ENCODE measurements around the gene CMPK2.

The CMPK2 gene

DNA sequence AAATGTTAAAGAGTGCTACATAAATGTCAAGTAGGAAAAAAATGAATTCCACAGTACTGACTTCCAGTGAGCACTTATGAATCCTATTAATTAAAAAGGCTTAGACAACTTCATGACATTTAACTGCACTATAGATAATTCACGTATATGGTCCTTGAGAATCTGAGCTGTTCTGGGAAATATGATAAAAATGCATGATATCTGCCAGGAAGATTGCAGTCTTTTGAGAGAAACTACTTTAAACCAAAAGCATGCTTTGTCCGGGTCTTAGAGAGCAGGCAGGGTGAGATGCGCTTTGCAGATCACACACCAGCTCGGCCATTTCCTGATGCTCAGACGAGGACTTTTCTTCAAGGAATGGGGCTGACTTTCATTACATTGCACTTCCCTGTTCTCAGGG is 42.6 kb downstream of the CMPK2 start:
- Histone ChIP-seq H2AFZ (ENCODE audit: low read depth, low read length) (no peak overlapping the region), H3K27ac (ENCODE audit: low read length, poor library complexity, severe bottlenecking) (no peak overlapping the region)
- 37% methylated on average over 5 of the region's 5 CpGs for WGBS

DNA sequence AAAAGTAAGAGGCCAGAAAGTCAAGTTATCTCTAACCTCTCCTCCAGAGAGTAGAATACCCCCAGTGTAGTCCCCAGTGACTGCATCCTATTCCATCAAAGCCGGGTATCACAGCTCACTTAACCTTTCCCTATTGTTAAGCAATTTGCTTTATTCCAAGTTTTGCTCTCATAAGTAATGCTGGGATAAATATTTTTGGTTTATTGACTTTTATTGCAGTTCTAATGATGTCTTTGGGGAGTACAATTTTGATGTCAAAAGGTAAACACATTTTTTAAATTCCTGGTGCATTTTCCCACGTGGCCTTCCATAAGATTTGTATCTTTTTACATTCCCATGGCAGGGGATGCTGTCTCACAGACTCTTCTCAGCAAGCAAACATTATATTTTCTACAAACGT is 43.3 kb downstream of the CMPK2 start:
- Histone ChIP-seq H3K14ac (ENCODE audit: low read length in 2 of 2) (no peak overlapping the region), H3K4me3 (ENCODE audit: insufficient read depth in 1 of 2, low read depth in 1 of 2, low read length in 2 of 2) (no peak overlapping the region), H3K23ac (ENCODE audit: low read length in 2 of 2) (no peak overlapping the region), H3K27ac (ENCODE audit: low read length, poor library complexity, severe bottlenecking) (no peak overlapping the region), H2AK5ac (ENCODE audit: low read length, severe bottlenecking) (no peak overlapping the region), H3K4me1 (ENCODE audit: control insufficient read depth, insufficient read depth, low read depth, low read length) (no peaks in the 10 kb centered on the region), H3K9me3 (ENCODE audit: control insufficient read depth, low read length) (no peaks in the 10 kb centered on the region), H2AFZ (ENCODE audit: low read depth, low read length) (no peak overlapping the region), H3K27me3 (ENCODE audit: control insufficient read depth in 1 of 2, insufficient read depth in 1 of 2, low read length in 2 of 2) (peaks cover 0 to 5% of the 10 kb centered on the region in 2 experiments), H2BK15ac (ENCODE audit: low read depth, poor library complexity, severe bottlenecking) (no peak overlapping the region), H4K8ac (ENCODE audit: low read length) (no peak overlapping the region), H3K36me3 (ENCODE audit: control insufficient read depth in 1 of 2, insufficient read depth in 2 of 2, low read depth in 1 of 2, low read length in 2 of 2) (no peaks in the 10 kb centered on the region), H3K4me2 (ENCODE audit: low read length, poor library complexity, severe bottlenecking) (no peak overlapping the region), H2BK5ac (ENCODE audit: low read depth, low read length, poor library complexity, severe bottlenecking) (no peak overlapping the region), H3K18ac (ENCODE audit: low read depth in 1 of 2, low read length in 2 of 2) (no peak overlapping the region), H3K9ac (ENCODE audit: low read length) (no peak overlapping the region), H3K4ac (ENCODE audit: low read depth in 1 of 2, low read length in 2 of 2) (no peak overlapping the region), H4K91ac (ENCODE audit: low read length) (no peak overlapping the region), H2BK120ac (ENCODE audit: low read depth, low read length) (no peak overlapping the region), H2BK12ac (ENCODE audit: low read length in 2 of 2) (no peak overlapping the region), H3K79me1 (replicated peaks; ENCODE audit: low read length, poor library complexity, severe bottlenecking) (no peaks in the 10 kb centered on the region)
- DNase-seq: no peak
- WGBS: 20% methylated on average over 1 of the region's 3 CpGs

More for the DNA sequence above, 42.6 kb downstream of the CMPK2 start:
- no peak overlapping the region for H3K14ac ChIP-seq (ENCODE audit: low read length in 2 of 2)
- H3K36me3 ChIP-seq (ENCODE audit: control insufficient read depth in 1 of 2, insufficient read depth in 2 of 2, low read depth in 1 of 2, low read length in 2 of 2): no peaks in the 10 kb centered on the region
- H3K23ac ChIP-seq (ENCODE audit: low read length in 2 of 2): no peak overlapping the region
- H2BK120ac ChIP-seq (ENCODE audit: low read depth, low read length): no peak overlapping the region
- H3K4me3 ChIP-seq (ENCODE audit: insufficient read depth in 1 of 2, low read depth in 1 of 2, low read length in 2 of 2): peak overlapping the region in 1 of 2 experiments; percentile 4
- peak overlapping the region; percentile 16 for H3K9ac ChIP-seq (ENCODE audit: low read length)
- no peak overlapping the region for H4K91ac ChIP-seq (ENCODE audit: low read length)
- no peak overlapping the region for H2AK5ac ChIP-seq (ENCODE audit: low read length, severe bottlenecking)
- H3K79me1 ChIP-seq (replicated peaks; ENCODE audit: low read length, poor library complexity, severe bottlenecking): no peaks in the 10 kb centered on the region
- H4K8ac ChIP-seq (ENCODE audit: low read length): no peak overlapping the region
- no peak overlapping the region for H2BK12ac ChIP-seq (ENCODE audit: low read length in 2 of 2)
- H3K4me2 ChIP-seq (ENCODE audit: low read length, poor library complexity, severe bottlenecking): no peak overlapping the region
- H3K9me3 ChIP-seq (ENCODE audit: control insufficient read depth, low read length): no peaks in the 10 kb centered on the region
- H3K4me1 ChIP-seq (ENCODE audit: control insufficient read depth, insufficient read depth, low read depth, low read length): no peaks in the 10 kb centered on the region
- no peak overlapping the region for H3K4ac ChIP-seq (ENCODE audit: low read depth in 1 of 2, low read length in 2 of 2)
- H2BK15ac ChIP-seq (ENCODE audit: low read depth, poor library complexity, severe bottlenecking): no peak overlapping the region
- no peak overlapping the region for H2BK5ac ChIP-seq (ENCODE audit: low read depth, low read length, poor library complexity, severe bottlenecking)
- no peak overlapping the region for H3K18ac ChIP-seq (ENCODE audit: low read depth in 1 of 2, low read length in 2 of 2)
- no peaks in the 10 kb centered on the region for H3K27me3 ChIP-seq (ENCODE audit: control insufficient read depth in 1 of 2, insufficient read depth in 1 of 2, low read length in 2 of 2)
- peak; percentile 45 for DNase-seq

DNA sequence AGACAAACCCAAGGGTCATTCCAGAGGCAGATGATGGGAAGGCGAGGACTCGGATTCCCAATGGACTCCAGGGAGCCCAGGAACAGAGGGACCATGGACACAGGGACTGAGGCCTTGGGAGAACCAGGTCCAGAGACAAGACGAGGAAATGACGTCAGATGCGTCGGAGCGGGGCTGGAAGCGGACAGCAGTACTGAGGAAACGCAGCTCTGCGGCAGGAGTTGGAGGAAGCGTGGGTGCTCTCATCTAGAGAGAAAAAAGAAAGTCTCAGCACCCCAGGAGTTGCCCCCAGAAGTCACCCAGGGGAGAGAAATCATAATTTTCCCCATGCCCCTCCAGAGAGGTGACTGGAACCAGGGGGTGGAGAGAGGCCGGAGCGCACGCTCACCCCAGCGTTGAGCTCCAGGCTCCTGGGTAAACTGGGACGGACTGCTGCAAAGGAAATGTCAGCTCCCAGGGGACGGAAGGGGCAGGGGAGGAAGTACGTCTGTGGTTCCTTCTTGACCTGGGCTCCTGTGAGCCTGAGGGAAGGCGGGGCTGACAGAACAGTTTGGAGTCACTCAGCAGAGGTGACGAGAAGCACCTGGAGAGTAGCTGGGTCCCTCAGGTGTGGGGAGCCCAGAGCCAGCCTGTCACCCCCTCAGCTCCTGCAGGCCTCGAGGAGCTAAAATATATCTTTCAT is 44.7 kb downstream of the CMPK2 start:
- Histone ChIP-seq H3K4me1 (ENCODE audit: control insufficient read depth, insufficient read depth, low read depth, low read length) (no peaks in the 10 kb centered on the region), H3K79me1 (replicated peaks; ENCODE audit: low read length, poor library complexity, severe bottlenecking) (no peaks in the 10 kb centered on the region)

DNA sequence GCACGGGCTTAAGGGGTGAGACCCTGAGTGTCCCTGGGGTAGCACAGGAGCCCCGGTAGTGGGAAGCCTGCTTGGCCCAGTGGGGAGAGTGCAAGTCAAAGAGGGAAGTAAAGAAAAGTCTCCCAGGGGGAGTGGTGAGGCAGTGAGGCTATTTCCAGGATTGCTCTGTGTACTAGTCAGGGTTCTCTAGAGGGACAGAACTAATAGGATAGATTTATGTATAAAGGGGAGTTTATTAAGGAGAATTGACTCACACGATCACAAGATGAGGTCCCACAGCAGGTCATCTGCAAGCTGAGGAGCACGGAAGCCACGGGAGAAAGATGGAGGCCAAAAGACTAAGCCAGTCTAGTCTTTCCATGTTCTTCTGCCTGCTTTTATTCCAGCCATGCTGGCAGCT is 45.5 kb downstream of the CMPK2 start:
- no peak overlapping the region for H2BK15ac ChIP-seq (ENCODE audit: low read depth, poor library complexity, severe bottlenecking)
- H2BK5ac ChIP-seq (ENCODE audit: low read depth, low read length, poor library complexity, severe bottlenecking): no peak overlapping the region
- no peak overlapping the region for H4K8ac ChIP-seq (ENCODE audit: low read length)
- no peak overlapping the region for H3K27ac ChIP-seq (ENCODE audit: low read length, poor library complexity, severe bottlenecking)
- no peak overlapping the region for H3K9ac ChIP-seq (ENCODE audit: low read length)
- WGBS: 72% methylated on average over 5 of the region's 5 CpGs
- H2AFZ ChIP-seq (ENCODE audit: low read depth, low read length): no peak overlapping the region
- H4K91ac ChIP-seq (ENCODE audit: low read length): no peak overlapping the region
- H3K27me3 ChIP-seq (ENCODE audit: control insufficient read depth in 1 of 2, insufficient read depth in 1 of 2, low read length in 2 of 2): peaks cover 0 to 10% of the 10 kb centered on the region in 2 experiments
- H2AK5ac ChIP-seq (ENCODE audit: low read length, severe bottlenecking): no peak overlapping the region
- no peaks in the 10 kb centered on the region for H3K79me1 ChIP-seq (replicated peaks; ENCODE audit: low read length, poor library complexity, severe bottlenecking)
- H2BK120ac ChIP-seq (ENCODE audit: low read depth, low read length): no peak overlapping the region
- no peak overlapping the region for H2BK12ac ChIP-seq (ENCODE audit: low read length in 2 of 2)
- no peak overlapping the region for H3K4me2 ChIP-seq (ENCODE audit: low read length, poor library complexity, severe bottlenecking)
- peak overlapping the region in 1 of 2 experiments; percentile 45 for H3K4ac ChIP-seq (ENCODE audit: low read depth in 1 of 2, low read length in 2 of 2)
- H3K4me3 ChIP-seq (ENCODE audit: insufficient read depth in 1 of 2, low read depth in 1 of 2, low read length in 2 of 2): no peak overlapping the region
- H3K23ac ChIP-seq (ENCODE audit: low read length in 2 of 2): no peak overlapping the region
- peak overlapping the region in 1 of 2 experiments; percentile 29 for H3K14ac ChIP-seq (ENCODE audit: low read length in 2 of 2)
- no peaks in the 10 kb centered on the region for H3K4me1 ChIP-seq (ENCODE audit: control insufficient read depth, insufficient read depth, low read depth, low read length)
- no peak for DNase-seq
- H3K18ac ChIP-seq (ENCODE audit: low read depth in 1 of 2, low read length in 2 of 2): no peak overlapping the region
- no peaks in the 10 kb centered on the region for H3K36me3 ChIP-seq (ENCODE audit: control insufficient read depth in 1 of 2, insufficient read depth in 2 of 2, low read depth in 1 of 2, low read length in 2 of 2)
- H3K9me3 ChIP-seq (ENCODE audit: control insufficient read depth, low read length): no peaks in the 10 kb centered on the region

More for the DNA sequence above, 44.7 kb downstream of the CMPK2 start:
- H3K27ac ChIP-seq (ENCODE audit: low read length, poor library complexity, severe bottlenecking): no peak overlapping the region
- H3K4me3 ChIP-seq (ENCODE audit: insufficient read depth in 1 of 2, low read depth in 1 of 2, low read length in 2 of 2): no peak overlapping the region
- H2BK5ac ChIP-seq (ENCODE audit: low read depth, low read length, poor library complexity, severe bottlenecking): no peak overlapping the region
- no peak overlapping the region for H3K4ac ChIP-seq (ENCODE audit: low read depth in 1 of 2, low read length in 2 of 2)
- no peak overlapping the region for H2BK15ac ChIP-seq (ENCODE audit: low read depth, poor library complexity, severe bottlenecking)
- H4K8ac ChIP-seq (ENCODE audit: low read length): no peak overlapping the region
- no peak overlapping the region for H2AK5ac ChIP-seq (ENCODE audit: low read length, severe bottlenecking)
- peaks cover 0 to 10% of the 10 kb centered on the region in 2 experiments for H3K27me3 ChIP-seq (ENCODE audit: control insufficient read depth in 1 of 2, insufficient read depth in 1 of 2, low read length in 2 of 2)
- no peak overlapping the region for H3K14ac ChIP-seq (ENCODE audit: low read length in 2 of 2)
- H3K9me3 ChIP-seq (ENCODE audit: control insufficient read depth, low read length): no peaks in the 10 kb centered on the region
- 93% methylated on average over 19 of the region's 21 CpGs for WGBS
- peak overlapping the region in 1 of 2 experiments; percentile 66 for H2BK12ac ChIP-seq (ENCODE audit: low read length in 2 of 2)
- DNase-seq: no peak
- no peak overlapping the region for H3K23ac ChIP-seq (ENCODE audit: low read length in 2 of 2)
- H4K91ac ChIP-seq (ENCODE audit: low read length): no peak overlapping the region
- H3K9ac ChIP-seq (ENCODE audit: low read length): no peak overlapping the region
- H2BK120ac ChIP-seq (ENCODE audit: low read depth, low read length): no peak overlapping the region
- no peak overlapping the region for H3K18ac ChIP-seq (ENCODE audit: low read depth in 1 of 2, low read length in 2 of 2)
- H2AFZ ChIP-seq (ENCODE audit: low read depth, low read length): no peak overlapping the region
- no peak overlapping the region for H3K4me2 ChIP-seq (ENCODE audit: low read length, poor library complexity, severe bottlenecking)
- no peaks in the 10 kb centered on the region for H3K36me3 ChIP-seq (ENCODE audit: control insufficient read depth in 1 of 2, insufficient read depth in 2 of 2, low read depth in 1 of 2, low read length in 2 of 2)

All from mesenchymal stem cell (in vitro differentiated cells and primary cell).